ENCODE data around the gene TECPR1. TPM values are rescaled to one million over a fixed set of nuclear protein-coding genes. Genes with fewer than 3 reads are reported as not detected.

The TECPR1 gene
- total RNA-seq, 1 donor from 2014 or later = 39.9 TPM

DNA sequence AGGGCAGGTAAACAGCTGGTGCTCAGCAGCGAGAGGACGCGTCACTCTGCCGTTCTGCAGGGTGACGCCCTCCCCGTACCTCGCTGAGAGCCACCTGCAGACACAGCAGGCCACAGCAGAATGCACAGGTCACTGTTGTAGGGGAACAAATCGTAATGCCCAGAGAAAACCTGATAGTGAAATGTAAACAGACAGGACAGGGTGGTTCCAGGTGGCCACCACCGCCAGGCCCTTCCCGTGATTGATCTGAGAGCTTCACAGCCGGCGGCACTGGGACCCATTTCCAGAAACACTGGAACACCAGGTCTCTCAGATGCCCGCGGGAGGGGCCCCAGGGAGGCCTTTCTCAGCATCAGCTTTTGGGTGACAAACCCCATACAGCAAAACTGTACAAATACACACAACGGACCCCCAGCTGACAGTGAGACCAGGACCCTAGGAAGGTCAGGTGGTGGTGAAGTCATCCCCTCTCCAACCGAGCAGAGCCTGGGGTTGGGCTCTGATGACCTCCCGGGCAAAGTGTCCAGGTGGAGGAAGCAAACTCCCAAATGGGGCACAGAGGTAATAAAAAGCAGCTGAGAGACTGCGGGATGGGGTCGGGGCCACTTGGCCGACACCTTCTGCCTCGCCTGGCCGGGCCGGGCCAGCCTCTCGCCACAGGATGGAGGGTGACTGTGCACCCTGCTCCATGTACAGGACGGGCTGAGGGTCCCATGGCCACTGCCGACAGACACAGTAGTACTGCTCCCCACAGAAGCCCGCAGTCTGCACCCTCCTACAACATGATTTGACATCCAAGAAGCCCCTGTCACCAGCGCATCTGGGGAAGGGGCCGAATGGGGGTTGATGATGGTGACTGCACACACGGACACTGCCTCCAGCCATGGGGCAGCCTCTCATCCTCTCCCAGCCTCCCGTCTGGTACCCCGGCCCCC, 36.2 kb downstream of the TECPR1 start:
- no peak for DNase-seq (ENCODE audit: extremely low spot score, unreplicated experiment)
- Mint-ChIP-seq H3K4me3 (no peak overlapping the region), H3K27ac (no peak overlapping the region), H3K9me3 (no peaks in the 10 kb centered on the region), H3K27me3 (no peaks in the 10 kb centered on the region), H3K36me3 (peaks cover 14% of the 10 kb centered on the region), H3K4me1 (ENCODE audit: unreplicated experiment) (peaks cover 14% of the 10 kb centered on the region)
- TF ChIP-seq CTCF (conservative IDR thresholded peaks at IDR 0.05) = no peak

DNA sequence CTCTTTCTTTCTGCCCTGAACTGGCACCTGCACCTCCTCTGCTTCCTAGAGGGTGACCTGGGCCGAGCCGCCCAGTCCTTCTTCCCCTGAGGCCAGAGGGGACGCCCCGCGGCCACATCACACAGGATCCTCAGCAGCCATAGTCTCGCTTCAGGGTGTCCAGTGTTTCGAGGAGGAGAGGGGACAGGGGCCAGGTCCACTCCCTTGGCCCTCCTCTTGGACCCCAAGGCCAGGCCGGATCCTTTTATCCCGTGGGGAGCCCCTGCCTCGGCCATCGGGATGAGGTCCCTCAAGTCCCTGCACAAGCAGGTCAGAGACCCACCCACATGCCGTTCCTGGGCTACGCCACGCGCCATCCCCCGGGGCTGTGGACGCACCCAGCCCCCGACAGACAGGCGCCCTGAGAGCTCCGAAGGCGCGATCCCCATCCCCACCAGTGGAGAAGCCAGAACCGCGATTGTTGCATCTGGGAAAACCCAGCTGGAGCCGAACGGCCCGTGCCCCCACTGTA, 37.2 kb downstream of the TECPR1 start:
- Mint-ChIP-seq H3K27me3 (no peaks in the 10 kb centered on the region), H3K36me3 (peaks cover 14% of the 10 kb centered on the region), H3K4me3 (no peak overlapping the region), H3K4me1 (ENCODE audit: unreplicated experiment) (peaks cover 14% of the 10 kb centered on the region), H3K27ac (no peak overlapping the region), H3K9me3 (no peaks in the 10 kb centered on the region)
- DNase-seq (ENCODE audit: extremely low spot score, unreplicated experiment) = no peak
- TF ChIP-seq CTCF (conservative IDR thresholded peaks at IDR 0.05) = no peak

DNA sequence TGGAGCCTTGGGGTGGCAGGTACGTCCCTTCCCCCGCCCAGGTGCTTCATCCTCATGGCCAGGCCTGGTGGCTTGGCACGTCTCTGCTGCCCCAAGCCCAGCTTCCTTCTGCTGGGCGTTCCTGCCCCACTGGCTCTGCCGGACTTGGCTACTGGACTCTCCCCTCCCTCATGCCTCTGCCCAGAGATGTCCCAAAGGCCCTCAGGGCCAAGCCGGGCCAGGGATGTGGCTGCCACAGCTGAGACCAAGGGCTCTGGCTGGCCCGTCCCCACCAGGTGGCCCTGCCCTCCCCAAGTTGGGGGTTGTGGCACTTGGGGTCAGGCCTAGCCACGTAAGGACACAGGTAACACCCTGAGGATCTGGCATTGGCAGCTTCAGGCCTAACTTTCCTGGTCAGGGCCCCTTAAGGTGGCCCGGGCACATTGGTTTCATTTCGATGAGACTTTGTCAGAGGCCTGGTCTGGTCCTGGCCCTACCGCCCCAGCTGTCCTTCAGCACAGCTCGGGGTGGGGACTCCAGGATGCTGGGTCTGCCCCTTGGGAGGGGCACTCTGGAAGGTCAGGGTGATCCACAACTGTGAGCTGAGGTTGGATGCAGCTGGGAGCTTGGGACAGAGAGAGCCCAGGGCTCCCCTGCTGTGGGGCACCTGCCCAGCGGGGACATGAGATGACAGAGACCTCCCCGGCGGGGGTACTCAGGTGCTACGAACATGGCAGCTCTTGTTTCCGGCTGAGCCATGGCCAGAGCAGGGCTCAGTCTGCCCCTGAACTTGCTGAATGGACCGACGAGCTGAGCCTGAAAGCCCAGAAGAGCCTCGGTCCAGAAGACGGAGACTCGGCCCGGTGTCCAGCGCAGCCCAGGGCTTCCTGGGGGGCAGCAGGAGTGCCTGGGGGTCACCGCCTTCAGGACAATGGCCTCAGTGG, 37.9 kb downstream of the TECPR1 start:
- DNase-seq (ENCODE audit: extremely low spot score, unreplicated experiment) = no peak
- Mint-ChIP-seq H3K27me3 (no peaks in the 10 kb centered on the region), H3K27ac (no peak overlapping the region)

GRCh38 chr7:98213296-98213887, 38.6 kb downstream of the TECPR1 start:
- peaks cover 9% of the 10 kb centered on the region for H3K4me1 Mint-ChIP-seq (ENCODE audit: unreplicated experiment)
- no peak for DNase-seq (ENCODE audit: extremely low spot score, unreplicated experiment)
- H3K27me3 Mint-ChIP-seq = no peaks in the 10 kb centered on the region
- H3K36me3 Mint-ChIP-seq = peaks cover 4% of the 10 kb centered on the region
- H3K27ac Mint-ChIP-seq = no peak overlapping the region
- no peaks in the 10 kb centered on the region for H3K9me3 Mint-ChIP-seq
- no peak for TF ChIP-seq CTCF (conservative IDR thresholded peaks at IDR 0.05)
- H3K4me3 Mint-ChIP-seq = peak overlapping the region; percentile 39

More for the DNA sequence above, 37.9 kb downstream of the TECPR1 start:
- Mint-ChIP-seq H3K4me1 (ENCODE audit: unreplicated experiment) (peaks cover 14% of the 10 kb centered on the region), H3K9me3 (no peaks in the 10 kb centered on the region), H3K4me3 (peak overlapping the region; percentile 39), H3K36me3 (peaks cover 11% of the 10 kb centered on the region)
- TF ChIP-seq CTCF (conservative IDR thresholded peaks at IDR 0.05) = no peak

DNA sequence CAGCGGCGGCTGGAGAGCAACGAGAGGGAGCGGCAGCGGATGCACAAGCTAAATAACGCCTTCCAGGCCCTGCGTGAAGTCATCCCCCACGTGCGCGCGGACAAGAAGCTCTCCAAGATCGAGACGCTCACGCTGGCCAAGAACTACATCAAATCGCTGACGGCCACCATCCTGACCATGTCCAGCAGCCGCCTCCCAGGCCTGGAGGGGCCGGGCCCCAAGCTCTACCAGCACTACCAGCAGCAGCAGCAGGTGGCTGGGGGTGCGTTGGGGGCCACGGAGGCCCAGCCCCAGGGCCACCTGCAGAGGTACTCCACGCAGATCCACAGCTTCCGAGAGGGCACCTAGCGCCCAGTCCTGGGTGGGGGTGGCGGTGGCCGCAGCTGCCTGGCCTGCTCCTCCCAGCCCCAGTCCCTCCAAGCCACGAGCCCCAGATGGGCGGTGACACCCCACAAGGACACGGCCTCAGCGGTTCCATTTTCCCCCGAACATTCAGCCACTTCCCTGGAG, 39.4 kb downstream of the TECPR1 start:
- Mint-ChIP-seq H3K36me3 (no peaks in the 10 kb centered on the region), H3K27ac (no peak overlapping the region), H3K4me3 (peak overlapping the region; percentile 20), H3K4me1 (ENCODE audit: unreplicated experiment) (peaks cover 4% of the 10 kb centered on the region), H3K27me3 (no peaks in the 10 kb centered on the region), H3K9me3 (no peaks in the 10 kb centered on the region)
- DNase-seq (ENCODE audit: extremely low spot score, unreplicated experiment) = no peak
- no peak for TF ChIP-seq CTCF (conservative IDR thresholded peaks at IDR 0.05)

Measured in type B pancreatic cell (in vitro differentiated cells).